GM21825 (cell line): ENCODE data around the gene KCND3.

Experiments used
- ATAC-seq: cut with Tn5 transposase; IDR thresholded peaks from one replicate; pipeline ENCODE4 v1.9.1; 2021; ENCODE audit warnings: mild to moderate bottlenecking, moderate library complexity; ENCODE audit not compliant: unreplicated experiment

KCND3 gene

DNA sequence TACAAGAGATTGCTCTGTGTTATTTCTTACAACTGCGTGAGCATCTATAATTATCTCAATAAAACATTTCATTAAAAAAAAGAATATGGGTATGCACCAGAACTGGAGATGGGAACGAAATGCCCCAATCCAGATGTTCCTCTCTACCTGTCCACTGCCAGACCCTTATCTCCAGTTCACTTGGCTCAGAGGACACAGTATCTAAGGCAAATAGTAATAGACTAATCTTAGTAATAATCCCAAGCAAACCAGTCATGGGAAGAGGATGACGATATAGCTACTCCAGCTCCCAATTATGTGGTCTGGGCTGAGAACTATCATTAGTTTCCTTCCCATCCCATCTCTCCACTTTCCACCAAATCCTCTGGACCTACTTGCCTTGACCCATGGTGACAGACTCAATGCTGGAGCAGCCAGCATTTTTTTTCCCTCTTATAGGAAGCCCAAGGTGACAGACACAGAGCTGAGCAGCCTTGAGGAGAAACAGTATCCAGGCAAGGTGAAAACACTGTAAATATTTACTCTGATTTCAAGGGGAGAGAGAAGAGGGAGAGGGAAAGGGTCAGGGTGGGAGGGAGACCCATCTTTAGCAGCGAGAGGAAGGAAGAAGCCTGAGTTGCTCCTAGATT, 205.1 kb downstream of the KCND3 start:
- no peak for ATAC-seq

GRCh38 chr1:111779546-111779945, 209.9 kb downstream of the KCND3 start:
- ATAC-seq = no peak

GRCh38 chr1:111778541-111779051, 210.9 kb downstream of the KCND3 start:
- no peak for ATAC-seq

DNA sequence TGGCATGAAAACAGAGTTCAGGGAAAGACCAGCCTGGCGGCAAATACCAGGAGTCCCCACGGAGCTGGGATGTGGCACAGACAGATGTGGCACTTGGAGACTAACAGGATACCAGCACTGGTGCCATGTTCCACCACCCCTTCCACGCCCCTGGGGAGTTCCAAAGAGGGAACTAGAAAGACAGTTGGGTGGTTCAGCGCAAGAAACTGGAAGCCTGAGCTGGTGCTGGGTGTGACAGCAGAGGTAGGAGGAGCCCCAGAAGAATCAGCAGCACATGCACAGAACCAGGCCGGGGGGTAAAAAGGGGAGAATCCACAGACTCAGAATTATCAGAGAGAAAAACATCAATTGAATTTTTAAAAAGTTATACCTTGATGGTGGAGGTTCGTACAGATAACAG, 211.4 kb downstream of the KCND3 start:
- ATAC-seq = no peak

DNA sequence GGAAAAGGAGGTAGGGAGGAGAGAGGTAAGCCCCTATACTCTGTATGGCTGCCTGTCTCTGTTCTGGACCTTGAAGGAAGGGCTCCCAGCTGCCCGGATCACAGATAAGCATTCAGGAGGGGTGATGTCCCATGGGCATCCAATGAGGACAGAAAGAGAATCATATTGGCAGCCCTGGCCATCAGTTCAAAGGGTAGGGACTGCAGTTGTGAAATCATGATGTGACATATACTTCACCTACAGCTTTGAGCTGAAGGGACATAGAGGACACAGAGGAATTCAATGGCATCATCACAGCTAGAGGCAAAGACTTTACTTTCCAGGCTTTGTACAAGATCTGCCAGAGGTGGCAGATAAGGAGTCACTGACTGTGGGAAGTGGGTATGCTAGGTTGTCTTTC, 212.2 kb downstream of the KCND3 start:
- no peak for ATAC-seq

DNA sequence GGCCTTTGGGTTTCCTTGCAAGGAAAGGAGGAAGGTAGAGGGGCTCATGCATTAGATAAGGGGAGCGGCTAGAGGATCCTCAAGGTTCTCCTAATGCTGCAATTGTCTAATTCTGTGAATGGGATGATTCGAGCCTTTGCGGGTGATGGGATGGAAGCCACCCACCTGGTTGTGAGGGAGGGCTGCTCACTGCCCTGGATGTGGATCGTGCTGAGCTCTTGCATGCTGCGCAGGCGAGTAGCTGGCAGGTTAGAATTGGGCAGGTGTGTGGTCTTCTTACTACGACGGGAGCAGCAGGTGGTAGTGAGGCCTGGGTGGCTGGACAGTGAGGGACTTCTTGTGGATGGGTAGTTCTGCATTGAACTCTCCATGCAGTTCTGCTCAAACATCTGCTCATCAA, 212.6 kb downstream of the KCND3 start:
- no peak for ATAC-seq

GRCh38 chr1:111776391-111776790, 213.1 kb downstream of the KCND3 start:
- ATAC-seq = no peak

- ATAC-seq = no peak
These were observed 213.5 kb downstream of the KCND3 start for GRCh38 chr1:111775966-111776365.

DNA sequence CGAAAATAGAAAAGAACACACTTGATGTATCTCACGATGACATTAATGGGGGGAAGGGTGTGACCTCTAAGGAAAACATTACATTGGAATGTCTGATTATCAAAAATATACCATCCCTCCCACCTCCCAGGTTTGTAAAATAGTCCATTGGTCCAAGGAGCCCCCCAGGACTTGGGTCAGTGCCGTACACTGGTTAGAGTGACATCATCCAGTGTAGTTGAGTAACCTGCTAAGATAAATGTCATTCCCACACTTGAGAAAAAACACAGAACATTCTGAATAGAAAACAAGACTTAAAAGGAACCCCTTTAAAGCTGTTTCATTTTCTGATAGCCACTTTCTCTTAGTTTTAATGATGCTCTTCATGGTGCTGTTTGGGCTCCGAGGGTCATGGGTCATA, 218.6 kb downstream of the KCND3 start:
- ATAC-seq = no peak

DNA sequence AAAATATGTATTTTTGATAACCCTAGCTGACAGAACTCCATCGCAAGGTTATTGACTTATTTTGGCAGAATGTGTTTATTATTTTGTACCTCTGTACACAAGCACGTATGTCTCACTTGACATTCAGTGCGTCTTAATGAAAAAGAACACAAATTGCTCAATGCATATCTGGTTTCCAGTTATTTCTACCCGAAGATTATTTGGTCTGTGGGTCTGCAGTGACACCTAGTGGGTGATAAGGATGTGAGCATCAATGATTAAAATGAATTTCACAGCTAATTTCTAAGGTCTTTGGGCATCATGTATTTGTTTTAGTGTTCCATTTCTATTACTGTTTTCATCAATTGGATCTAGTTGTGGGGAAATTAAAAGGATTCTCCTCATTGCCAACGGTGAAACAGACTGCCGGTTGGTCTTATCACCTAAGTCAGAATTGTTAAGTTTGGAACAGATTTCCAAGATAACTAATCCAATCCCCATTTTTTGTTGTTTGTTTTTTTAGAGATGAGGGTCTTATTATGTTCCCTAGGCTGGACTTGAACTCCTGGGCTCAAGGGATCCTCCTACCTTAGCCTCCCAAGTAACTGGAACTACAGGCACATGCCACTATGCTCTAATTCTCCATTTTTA, 219.8 kb downstream of the KCND3 start:
- no peak for ATAC-seq

GRCh38 chr1:111768625-111769024, 220.8 kb downstream of the KCND3 start:
- ATAC-seq = no peak

DNA sequence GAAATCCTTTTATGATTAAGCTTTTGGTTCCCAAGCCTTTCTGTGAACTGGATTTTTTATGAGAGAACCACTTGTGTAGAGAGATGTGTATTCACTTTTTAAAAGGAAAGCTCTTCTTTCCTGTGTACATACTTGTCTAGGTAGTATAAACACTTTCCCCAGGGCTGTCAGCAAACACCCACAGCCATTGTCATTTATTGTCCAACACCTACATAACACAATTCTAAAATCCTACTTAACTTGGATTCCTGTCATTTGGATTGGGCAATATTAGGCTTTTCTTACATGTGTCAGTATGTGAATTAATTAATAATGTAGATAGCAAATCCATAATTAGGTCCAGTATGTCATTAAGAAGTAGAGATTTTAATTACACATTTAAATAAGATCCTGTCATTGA, 221.4 kb downstream of the KCND3 start:
- ATAC-seq = no peak

GRCh38 chr1:111762332-111762731, 227.1 kb downstream of the KCND3 start:
- ATAC-seq = no peak

DNA sequence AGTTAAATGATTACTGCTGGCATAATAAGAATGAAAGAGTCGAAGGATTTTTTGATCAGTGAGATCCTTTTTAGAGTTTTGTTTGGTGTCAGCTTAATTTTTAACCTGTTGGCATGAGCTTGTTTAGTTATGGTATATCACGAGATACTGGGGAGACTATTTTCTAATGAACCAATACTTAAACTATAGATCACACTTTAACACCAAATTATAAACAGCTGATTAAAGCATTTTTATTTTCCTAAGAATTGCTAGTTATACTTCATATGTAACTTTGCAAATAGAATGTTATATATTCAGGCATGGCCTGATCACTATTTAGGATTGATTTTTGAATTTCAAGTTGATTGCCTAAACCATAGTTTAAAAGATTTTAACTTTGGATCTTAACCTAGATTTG, 227.8 kb downstream of the KCND3 start:
- no peak for ATAC-seq

DNA sequence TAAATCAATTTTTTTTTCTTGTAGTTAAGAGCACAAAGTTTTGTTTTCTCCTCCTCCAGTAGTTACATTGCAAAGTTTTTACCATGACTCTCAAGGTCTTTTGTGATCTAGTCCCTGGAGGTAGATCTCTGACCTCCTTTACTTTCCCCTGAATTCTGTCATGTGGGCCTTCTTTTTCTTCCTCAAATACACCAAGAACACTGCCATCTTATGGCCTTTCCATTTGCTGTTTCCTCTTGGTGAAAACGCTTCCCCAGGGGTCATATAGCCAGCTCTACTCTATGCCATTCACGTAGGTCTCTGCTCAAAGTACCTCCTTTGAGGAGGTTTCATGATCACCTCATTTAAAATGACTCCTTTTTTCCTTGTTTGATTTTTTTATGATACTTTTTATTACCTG, 231.1 kb downstream of the KCND3 start:
- no peak for ATAC-seq

- peak; percentile 7 for ATAC-seq
These were observed 233.3 kb downstream of the KCND3 start for GRCh38 chr1:111756124-111756513.

GRCh38 chr1:111755331-111756123, 233.9 kb downstream of the KCND3 start, which contains the start of gene DDX20:
DDX20 (plus strand) TSS chr1:111755901; CDS start chr1:111755925, 24 bp downstream.
- ATAC-seq = peak; percentile 86

DNA sequence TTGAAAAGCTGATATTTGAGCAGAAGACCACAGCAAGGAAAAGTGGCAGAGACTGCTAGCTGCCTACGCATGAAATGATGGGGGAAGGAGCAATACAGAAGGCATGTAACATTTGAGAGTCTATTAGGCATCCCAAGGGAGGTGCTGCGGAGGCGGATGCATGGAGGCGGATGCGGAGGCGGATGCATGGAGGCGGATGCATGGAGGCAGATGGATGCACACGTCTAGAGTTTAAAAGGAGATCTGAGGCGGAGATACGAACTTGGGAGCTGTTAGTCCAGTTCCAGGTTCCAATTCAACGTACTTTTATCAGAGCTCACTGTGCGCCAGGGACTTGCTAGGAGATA, 234.5 kb downstream of the KCND3 start:
- peak; percentile 13 for ATAC-seq

GRCh38 chr1:111751906-111752575, 237.4 kb downstream of the KCND3 start:
- no peak for ATAC-seq

DNA sequence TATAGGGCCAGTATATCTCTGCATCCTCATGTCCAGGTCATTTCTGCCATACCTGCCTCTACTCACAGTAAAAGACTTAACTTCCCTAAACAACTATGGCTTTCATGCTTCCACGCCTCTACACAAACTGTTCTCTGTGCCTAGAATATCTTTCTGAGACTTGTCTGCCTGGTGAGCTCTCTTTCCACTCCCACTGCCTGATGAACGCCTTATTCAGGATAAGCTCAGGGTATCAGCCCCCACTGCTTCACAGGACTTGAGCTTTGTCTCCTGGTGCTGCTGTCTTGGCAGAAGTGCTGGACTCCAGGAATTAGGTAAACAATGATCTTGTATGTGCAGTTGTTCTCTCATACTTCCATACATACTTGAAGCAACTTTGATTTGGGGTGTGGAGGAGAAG, 238.6 kb downstream of the KCND3 start:
- no peak for ATAC-seq

DNA sequence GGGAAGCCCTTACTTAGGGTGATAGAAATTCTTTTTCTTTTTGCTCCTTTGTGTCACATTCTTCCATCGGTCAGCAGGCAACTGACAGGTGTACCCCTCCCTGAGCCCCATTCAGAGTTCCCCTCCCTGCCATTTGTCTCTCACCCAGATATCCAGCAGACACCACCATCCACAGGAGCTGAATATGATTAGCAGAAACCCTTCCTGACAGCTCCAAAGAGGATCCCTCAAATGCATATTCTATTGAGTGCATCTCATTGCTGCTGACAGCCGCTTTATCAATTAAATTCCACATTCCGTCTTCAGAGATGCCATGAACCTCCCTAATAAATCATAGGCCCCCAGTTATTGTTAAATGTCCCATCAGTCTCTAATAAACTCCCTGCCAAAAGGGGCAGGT, 239.8 kb downstream of the KCND3 start:
- no peak for ATAC-seq
